C4-2B (cell line): ENCODE results near the gene NCOA7.

Experiments
- H3K27ac ChIP-seq: fragments of 450-650 bp; 2 replicates; pipeline ENCODE4 v1.5.1; 2017
- ZFX ChIP-seq: fragments of 450-650 bp; IDR thresholded peaks from 2 replicates; pipeline ENCODE4 v1.6.1; 2017
- TF ChIP-seq, protein P1 (sequence below): fragments of 450-650 bp; conservative IDR thresholded peaks from 2 replicates; pipeline ENCODE4 v1.5.1; 2017; ENCODE audit warnings: mild to moderate bottlenecking

NCOA7 gene

DNA sequence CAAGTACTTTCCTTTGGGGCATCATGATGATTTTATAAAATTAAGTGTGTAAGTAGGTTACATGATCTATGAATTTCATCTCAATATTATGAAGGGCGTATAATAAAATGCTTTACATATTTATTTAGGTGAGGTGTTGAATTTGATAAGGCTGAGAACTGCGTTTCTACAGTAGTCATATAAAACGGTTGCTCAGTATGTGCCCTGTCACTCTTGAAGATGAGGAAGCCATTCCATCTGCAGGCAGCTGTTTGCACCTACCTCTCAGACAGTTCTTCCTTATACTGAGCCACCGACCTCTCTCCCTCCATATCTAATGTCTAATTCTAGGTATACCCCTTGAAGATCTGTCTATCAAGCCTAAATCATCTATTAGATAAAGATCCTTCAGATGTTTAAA is 16.1 kb downstream of the NCOA7 start:
- no peak overlapping the region for H3K27ac ChIP-seq
- TF ChIP-seq, protein P1, sequence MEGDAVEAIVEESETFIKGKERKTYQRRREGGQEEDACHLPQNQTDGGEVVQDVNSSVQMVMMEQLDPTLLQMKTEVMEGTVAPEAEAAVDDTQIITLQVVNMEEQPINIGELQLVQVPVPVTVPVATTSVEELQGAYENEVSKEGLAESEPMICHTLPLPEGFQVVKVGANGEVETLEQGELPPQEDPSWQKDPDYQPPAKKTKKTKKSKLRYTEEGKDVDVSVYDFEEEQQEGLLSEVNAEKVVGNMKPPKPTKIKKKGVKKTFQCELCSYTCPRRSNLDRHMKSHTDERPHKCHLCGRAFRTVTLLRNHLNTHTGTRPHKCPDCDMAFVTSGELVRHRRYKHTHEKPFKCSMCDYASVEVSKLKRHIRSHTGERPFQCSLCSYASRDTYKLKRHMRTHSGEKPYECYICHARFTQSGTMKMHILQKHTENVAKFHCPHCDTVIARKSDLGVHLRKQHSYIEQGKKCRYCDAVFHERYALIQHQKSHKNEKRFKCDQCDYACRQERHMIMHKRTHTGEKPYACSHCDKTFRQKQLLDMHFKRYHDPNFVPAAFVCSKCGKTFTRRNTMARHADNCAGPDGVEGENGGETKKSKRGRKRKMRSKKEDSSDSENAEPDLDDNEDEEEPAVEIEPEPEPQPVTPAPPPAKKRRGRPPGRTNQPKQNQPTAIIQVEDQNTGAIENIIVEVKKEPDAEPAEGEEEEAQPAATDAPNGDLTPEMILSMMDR, result no peak
- no peak for TF ChIP-seq ZFX

DNA sequence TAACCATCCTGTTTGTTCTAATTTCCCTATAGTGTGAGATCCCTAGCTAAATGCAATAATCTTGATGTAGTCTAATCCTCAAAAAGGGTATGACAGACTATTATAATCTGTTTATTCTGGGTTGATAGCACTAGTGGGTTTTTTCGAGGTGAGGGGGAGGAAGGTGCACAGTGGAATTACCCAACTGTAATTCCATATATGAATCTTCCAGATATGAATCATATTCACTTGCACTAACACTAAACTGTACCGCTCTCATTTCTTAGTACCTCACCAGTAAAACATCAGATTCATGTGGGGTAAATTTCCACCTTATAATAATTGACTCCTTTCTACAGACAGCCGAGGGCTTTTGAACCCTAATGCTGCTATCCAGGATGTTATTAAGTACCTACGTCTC is 16.5 kb downstream of the NCOA7 start:
- no peak overlapping the region for H3K27ac ChIP-seq
- TF ChIP-seq ZFX, result no peak
- TF ChIP-seq, protein P1, result no peak

DNA sequence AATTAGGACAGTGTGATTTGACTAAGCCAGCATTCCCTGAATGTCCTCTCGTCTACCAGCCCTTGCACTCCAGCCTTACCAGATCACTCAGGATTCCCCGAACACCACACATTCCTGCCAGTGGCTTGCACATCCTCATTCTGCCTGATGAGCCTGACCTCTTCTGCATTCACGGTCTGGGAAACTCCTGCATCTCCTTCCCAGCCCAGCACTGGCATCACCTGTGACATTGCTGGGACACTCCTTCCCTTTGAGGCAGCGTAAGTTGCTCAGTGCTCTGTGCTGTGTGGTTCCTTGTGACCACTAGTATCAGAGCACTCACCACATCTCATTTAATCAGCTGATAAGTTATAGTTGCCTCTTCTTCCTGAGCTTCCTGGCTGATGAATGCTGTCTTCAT is 17.3 kb downstream of the NCOA7 start:
- TF ChIP-seq ZFX, result no peak
- TF ChIP-seq, protein P1, result no peak
- no peak overlapping the region for H3K27ac ChIP-seq

DNA sequence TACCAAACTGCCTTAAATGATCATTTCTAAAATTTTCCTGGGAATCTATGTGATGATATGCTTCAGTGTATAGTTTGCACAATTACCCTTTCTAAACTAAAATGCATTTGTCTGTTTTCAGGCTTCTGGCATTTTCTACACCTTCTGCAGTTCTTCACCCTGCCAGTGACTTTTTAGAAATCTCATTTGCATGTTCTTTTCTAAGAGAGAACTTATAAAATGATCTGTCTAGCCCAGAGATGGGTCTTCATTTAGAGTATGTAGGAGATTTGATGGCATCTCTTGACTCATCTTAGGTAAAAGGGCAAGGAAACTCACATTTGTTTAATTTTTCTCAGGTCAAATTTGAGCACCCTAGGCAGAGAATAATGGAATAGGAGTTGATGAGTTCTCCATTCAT is 17.8 kb downstream of the NCOA7 start:
- no peak for TF ChIP-seq ZFX
- TF ChIP-seq, protein P1, result no peak
- no peak overlapping the region for H3K27ac ChIP-seq

DNA sequence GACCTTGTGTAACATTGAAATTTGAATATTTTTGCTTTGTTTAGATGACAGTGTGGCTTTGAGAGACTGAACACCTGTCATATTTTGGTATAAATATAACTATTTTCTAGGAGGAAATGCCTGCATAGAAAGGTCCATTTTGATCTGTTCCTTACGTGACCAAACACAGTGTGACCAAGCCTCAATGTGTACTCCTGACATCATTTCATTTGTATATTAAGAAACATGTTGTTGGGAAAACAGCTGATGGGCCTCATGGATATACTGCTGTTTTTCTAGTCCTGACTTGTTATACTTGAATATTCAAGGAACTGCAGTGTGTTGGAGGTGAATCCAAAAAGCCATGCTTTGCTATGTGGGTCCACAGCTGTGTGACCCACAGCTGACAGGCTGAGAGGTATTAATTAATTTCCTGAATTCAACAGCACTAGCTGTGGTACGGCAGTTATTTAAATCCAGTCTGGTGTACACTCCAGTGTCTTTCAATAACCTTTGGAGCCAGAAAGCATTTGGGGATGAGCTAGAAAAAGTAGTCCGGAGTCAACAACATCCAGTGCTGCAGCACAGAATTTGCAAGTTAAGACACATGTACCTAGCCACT is 18.9 kb downstream of the NCOA7 start:
- no peak overlapping the region for H3K27ac ChIP-seq

DNA sequence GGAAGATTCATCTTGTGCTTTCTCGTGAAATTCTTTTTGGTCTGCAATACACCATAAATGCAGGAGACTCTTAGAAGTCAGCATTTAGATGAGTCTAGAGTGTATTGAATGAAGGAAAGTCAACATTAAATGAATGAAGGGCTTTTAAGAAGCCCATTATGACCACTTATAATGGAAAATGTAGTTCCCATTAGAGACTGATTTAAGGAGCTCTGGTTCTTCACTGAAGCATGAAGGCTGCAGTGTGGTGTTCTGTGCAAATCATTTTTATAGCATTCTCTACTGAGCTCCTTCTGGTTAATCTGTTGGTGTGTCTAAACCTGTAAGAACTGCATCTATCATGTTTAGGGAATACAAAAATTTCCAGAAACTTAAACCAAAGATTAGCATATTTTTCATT is 19.7 kb downstream of the NCOA7 start:
- H3K27ac ChIP-seq, result no peak overlapping the region
- no peak for TF ChIP-seq ZFX
- TF ChIP-seq, protein P1, result no peak

More for the DNA sequence above, 18.9 kb downstream of the NCOA7 start:
- TF ChIP-seq, protein P1, result no peak
- no peak for TF ChIP-seq ZFX

DNA sequence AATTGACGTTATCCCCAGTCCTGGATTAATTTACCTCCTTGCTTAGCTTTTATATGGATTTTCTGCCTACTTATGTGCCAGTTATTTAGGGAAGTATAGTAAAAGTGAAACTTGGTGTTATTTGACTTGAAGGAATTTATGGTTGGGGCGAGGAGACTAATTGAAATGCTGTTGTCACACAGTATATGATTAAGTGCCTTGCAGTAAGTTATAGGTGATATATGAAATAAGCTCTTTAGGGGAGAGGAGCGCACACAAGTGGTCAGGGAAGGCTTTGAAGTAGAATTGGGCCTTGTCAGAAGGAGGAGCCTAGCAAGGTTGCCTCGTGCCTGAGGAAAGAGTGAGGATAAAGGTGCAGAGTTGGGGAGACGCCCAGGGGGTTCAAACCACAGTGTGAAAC is 20.5 kb downstream of the NCOA7 start:
- H3K27ac ChIP-seq, result no peak overlapping the region
- TF ChIP-seq, protein P1, result no peak
- no peak for TF ChIP-seq ZFX
